MM.1S (cell line): Measurements from ENCODE around the gene LRRTM4.

Experiments used
- DNase-seq: peaks from one replicate; pipeline ENCODE4 v3.0.0-alpha.2; 2015
- H2AFZ ChIP-seq: fragments of 300-600 bp; sonication (generic); 2 replicates; pipeline ENCODE4 v1.6.0; 2016; ENCODE audit warnings: antibody characterized with exemption, low read length
- H3F3A ChIP-seq: fragments of 300-600 bp; sonication (generic); 2 replicates; pipeline ENCODE4 v1.6.1; 2016; ENCODE audit warnings: mild to moderate bottlenecking, antibody characterized with exemption, low read length, moderate library complexity, mixed read lengths; ENCODE audit not compliant: insufficient read depth
- H3K27ac ChIP-seq: fragments of 300-600 bp; sonication (generic); 2 replicates; pipeline ENCODE4 v1.5.1; 2016; ENCODE audit warnings: mild to moderate bottlenecking, low read length
- H3K27me3 ChIP-seq: fragments of 300-600 bp; sonication (generic); replicated peaks from 2 replicates; pipeline ENCODE4 v1.6.0; 2016; ENCODE audit warnings: low read length; ENCODE audit not compliant: insufficient read depth
- H3K36me3 ChIP-seq: fragments of 300-600 bp; sonication (generic); replicated peaks from 2 replicates; pipeline ENCODE4 v1.6.1; 2016; ENCODE audit warnings: mild to moderate bottlenecking, low read length, mixed read lengths; ENCODE audit not compliant: insufficient read depth
- H3K4me1 ChIP-seq: fragments of 300-600 bp; sonication (generic); 2 replicates; pipeline ENCODE4 v1.6.1; 2016; ENCODE audit warnings: low read length, mixed read lengths
- H3K4me2 ChIP-seq: fragments of 300-600 bp; sonication (generic); 2 replicates; pipeline ENCODE4 v1.6.0; 2016; ENCODE audit warnings: low read depth, low read length
- H3K4me3 ChIP-seq: fragments of 300-600 bp; sonication (generic); 2 replicates; pipeline ENCODE4 v1.5.1; 2016; ENCODE audit warnings: low read length, mixed read lengths
- H3K79me2 ChIP-seq: fragments of 300-600 bp; sonication (generic); 2 replicates; pipeline ENCODE4 v1.6.1; 2016; ENCODE audit warnings: mixed run types, low read length, mixed read lengths
- H3K9ac ChIP-seq: fragments of 300-600 bp; sonication (generic); 2 replicates; pipeline ENCODE4 v1.6.1; 2016; ENCODE audit warnings: low read length, mixed read lengths
- H3K9me2 ChIP-seq: fragments of 300-600 bp; sonication (generic); replicated peaks from 2 replicates; pipeline ENCODE4 v1.6.1; 2016; ENCODE audit warnings: mild to moderate bottlenecking, low read length, mixed read lengths; ENCODE audit not compliant: insufficient read depth
- H3K9me3 ChIP-seq: fragments of 300-600 bp; sonication (generic); replicated peaks from 2 replicates; pipeline ENCODE4 v1.6.1; 2016; ENCODE audit warnings: mild to moderate bottlenecking, low read length, mixed read lengths; ENCODE audit not compliant: insufficient read depth
- H4K20me1 ChIP-seq: fragments of 300-600 bp; sonication (generic); 2 replicates; pipeline ENCODE4 v1.6.1; 2016; ENCODE audit warnings: mild to moderate bottlenecking, low read length, moderate library complexity, mixed read lengths; ENCODE audit not compliant: insufficient read depth
- CTCF ChIP-seq: fragments of 300-600 bp; sonication (generic); IDR thresholded peaks from 2 replicates; pipeline ENCODE4 v1.5.1; 2016; ENCODE audit warnings: antibody characterized with exemption, low read length, mixed read lengths
- EZH2 ChIP-seq: fragments of 300-600 bp; sonication (generic); optimal IDR thresholded peaks from 2 replicates; pipeline ENCODE3; 2017; ENCODE audit warnings: low read depth, mild to moderate bottlenecking, antibody characterized with exemption, low read length, mixed read lengths
- EZH2phosphoT487 ChIP-seq: fragments of 300-600 bp; sonication (generic); IDR thresholded peaks from 2 replicates; pipeline ENCODE4 v1.6.1; 2018; ENCODE audit warnings: antibody characterized with exemption, low read length

The LRRTM4 gene

GRCh38 chr2:76895469-76895868 is 626.7 kb downstream of the LRRTM4 start:
- Histone ChIP-seq H3F3A (no peaks in the 10 kb centered on the region), H3K4me3 (no peak overlapping the region), H3K9me3 (no peaks in the 10 kb centered on the region), H3K36me3 (no peaks in the 10 kb centered on the region), H3K4me1 (no peaks in the 10 kb centered on the region), H3K9ac (no peak overlapping the region), H4K20me1 (no peaks in the 10 kb centered on the region), H3K27me3 (no peaks in the 10 kb centered on the region), H3K9me2 (no peaks in the 10 kb centered on the region), H2AFZ (no peak overlapping the region), H3K27ac (no peak overlapping the region), H3K4me2 (no peak overlapping the region), H3K79me2 (no peaks in the 10 kb centered on the region)
- DNase-seq, result no peak
- no peak for TF ChIP-seq CTCF
- TF ChIP-seq EZH2phosphoT487, result no peak
- no peak for TF ChIP-seq EZH2

- no peaks in the 10 kb centered on the region for H3F3A ChIP-seq
- H3K9me3 ChIP-seq, result no peaks in the 10 kb centered on the region
- H3K9ac ChIP-seq, result no peak overlapping the region
- no peak overlapping the region for H3K4me2 ChIP-seq
- no peaks in the 10 kb centered on the region for H3K27me3 ChIP-seq
- no peaks in the 10 kb centered on the region for H3K4me1 ChIP-seq
- H3K36me3 ChIP-seq, result no peaks in the 10 kb centered on the region
- TF ChIP-seq CTCF (no peak), EZH2phosphoT487 (no peak), EZH2 (no peak)
- DNase-seq, result no peak
- no peak overlapping the region for H2AFZ ChIP-seq
- no peaks in the 10 kb centered on the region for H3K79me2 ChIP-seq
- H4K20me1 ChIP-seq, result no peaks in the 10 kb centered on the region
- no peaks in the 10 kb centered on the region for H3K9me2 ChIP-seq
- H3K4me3 ChIP-seq, result no peak overlapping the region
- no peak overlapping the region for H3K27ac ChIP-seq
These were observed 651.6 kb downstream of the LRRTM4 start for GRCh38 chr2:76870581-76870980.

- no peak for DNase-seq
These were observed 652.2 kb downstream of the LRRTM4 start for GRCh38 chr2:76870011-76870410.

More at GRCh38 chr2:76870011-76870410, 652.2 kb downstream of the LRRTM4 start:
- H4K20me1 ChIP-seq, result no peaks in the 10 kb centered on the region
- no peak overlapping the region for H3K9ac ChIP-seq
- TF ChIP-seq CTCF (no peak), EZH2phosphoT487 (no peak), EZH2 (no peak)
- H3F3A ChIP-seq, result no peaks in the 10 kb centered on the region
- H3K4me3 ChIP-seq, result no peak overlapping the region
- no peaks in the 10 kb centered on the region for H3K9me2 ChIP-seq
- H3K4me2 ChIP-seq, result no peak overlapping the region
- no peak overlapping the region for H2AFZ ChIP-seq
- H3K27me3 ChIP-seq, result no peaks in the 10 kb centered on the region
- no peaks in the 10 kb centered on the region for H3K79me2 ChIP-seq
- no peaks in the 10 kb centered on the region for H3K4me1 ChIP-seq
- H3K27ac ChIP-seq, result no peak overlapping the region
- H3K36me3 ChIP-seq, result no peaks in the 10 kb centered on the region
- H3K9me3 ChIP-seq, result no peaks in the 10 kb centered on the region
